ENCODE measurements around the gene MGP. TPM values are rescaled to one million over a fixed set of nuclear protein-coding genes. Genes with fewer than 3 reads are reported as not detected.

MGP gene
- total RNA-seq, 1 donor from 2014 or later: not detected

- peaks cover 2% of the 10 kb centered on the region for H3K9me3 Mint-ChIP-seq
- H3K27ac Mint-ChIP-seq: no peak overlapping the region
- no peaks in the 10 kb centered on the region for H3K4me1 Mint-ChIP-seq (ENCODE audit: low read depth)
- no peak overlapping the region for H3K4me3 Mint-ChIP-seq
- intact Hi-C loops (cut with micrococcal nuclease): no loop called here
- no peaks in the 10 kb centered on the region for H3K27me3 Mint-ChIP-seq (ENCODE audit: insufficient read depth)
- H3K36me3 Mint-ChIP-seq (ENCODE audit: low read depth): peaks cover 1% of the 10 kb centered on the region
- DNase-seq (ENCODE audit: low spot score): no peak
Measured at GRCh38 chr12:14873440-14874185, 12.0 kb downstream of the MGP start.

- Mint-ChIP-seq H3K27me3 (ENCODE audit: insufficient read depth) (no peaks in the 10 kb centered on the region), H3K27ac (no peak overlapping the region), H3K4me3 (no peak overlapping the region), H3K4me1 (ENCODE audit: low read depth) (no peaks in the 10 kb centered on the region), H3K9me3 (peaks cover 4% of the 10 kb centered on the region), H3K36me3 (ENCODE audit: low read depth) (no peaks in the 10 kb centered on the region)
- intact Hi-C loops (cut with micrococcal nuclease): no loop called here
- no peak for DNase-seq (ENCODE audit: low spot score)
Measured at GRCh38 chr12:14871886-14872285, 13.8 kb downstream of the MGP start.

GRCh38 chr12:14871247-14871646 is 14.4 kb downstream of the MGP start:
- H3K27me3 Mint-ChIP-seq (ENCODE audit: insufficient read depth): no peaks in the 10 kb centered on the region
- no peak overlapping the region for H3K27ac Mint-ChIP-seq
- H3K9me3 Mint-ChIP-seq: peaks cover 4% of the 10 kb centered on the region
- H3K4me3 Mint-ChIP-seq: no peak overlapping the region
- no peaks in the 10 kb centered on the region for H3K4me1 Mint-ChIP-seq (ENCODE audit: low read depth)
- no peaks in the 10 kb centered on the region for H3K36me3 Mint-ChIP-seq (ENCODE audit: low read depth)
- intact Hi-C loops (cut with micrococcal nuclease): no loop called here
- no peak for DNase-seq (ENCODE audit: low spot score)

GRCh38 chr12:14868916-14869506 is 16.6 kb downstream of the MGP start:
- no peak overlapping the region for H3K27ac Mint-ChIP-seq
- H3K4me3 Mint-ChIP-seq: no peak overlapping the region
- H3K36me3 Mint-ChIP-seq (ENCODE audit: low read depth): no peaks in the 10 kb centered on the region
- intact Hi-C loops (cut with micrococcal nuclease): no loop called here
- H3K27me3 Mint-ChIP-seq (ENCODE audit: insufficient read depth): no peaks in the 10 kb centered on the region
- peaks cover 4% of the 10 kb centered on the region for H3K9me3 Mint-ChIP-seq
- DNase-seq (ENCODE audit: low spot score): no peak
- H3K4me1 Mint-ChIP-seq (ENCODE audit: low read depth): no peaks in the 10 kb centered on the region

GRCh38 chr12:14860490-14860889 is 25.2 kb downstream of the MGP start:
- Mint-ChIP-seq H3K36me3 (ENCODE audit: low read depth) (no peaks in the 10 kb centered on the region), H3K4me3 (no peak overlapping the region), H3K27me3 (ENCODE audit: insufficient read depth) (no peaks in the 10 kb centered on the region), H3K9me3 (peaks cover 24% of the 10 kb centered on the region), H3K4me1 (ENCODE audit: low read depth) (no peaks in the 10 kb centered on the region), H3K27ac (no peak overlapping the region)
- intact Hi-C loops (cut with micrococcal nuclease): no loop called here
- DNase-seq (ENCODE audit: low spot score): no peak

GRCh38 chr12:14858513-14858912 is 27.1 kb downstream of the MGP start:
- no peak for DNase-seq (ENCODE audit: low spot score)
- no peaks in the 10 kb centered on the region for H3K4me1 Mint-ChIP-seq (ENCODE audit: low read depth)
- intact Hi-C loops (cut with micrococcal nuclease): no loop called here
- H3K27ac Mint-ChIP-seq: no peak overlapping the region
- H3K4me3 Mint-ChIP-seq: no peak overlapping the region
- peaks cover 24% of the 10 kb centered on the region for H3K9me3 Mint-ChIP-seq
- no peaks in the 10 kb centered on the region for H3K27me3 Mint-ChIP-seq (ENCODE audit: insufficient read depth)
- H3K36me3 Mint-ChIP-seq (ENCODE audit: low read depth): no peaks in the 10 kb centered on the region

- no peak for DNase-seq (ENCODE audit: low spot score)
- Mint-ChIP-seq H3K4me3 (no peak overlapping the region), H3K27me3 (ENCODE audit: insufficient read depth) (no peaks in the 10 kb centered on the region), H3K36me3 (ENCODE audit: low read depth) (no peaks in the 10 kb centered on the region), H3K4me1 (ENCODE audit: low read depth) (no peaks in the 10 kb centered on the region), H3K27ac (no peak overlapping the region), H3K9me3 (peaks cover 8% of the 10 kb centered on the region)
- intact Hi-C loops (cut with micrococcal nuclease): no loop called here
Measured at GRCh38 chr12:14854586-14855183, 31.0 kb downstream of the MGP start.

GRCh38 chr12:14853961-14854360 is 31.7 kb downstream of the MGP start:
- intact Hi-C loops (cut with micrococcal nuclease): no loop called here
- no peak overlapping the region for H3K27ac Mint-ChIP-seq

GRCh38 chr12:14852880-14853279 is 32.8 kb downstream of the MGP start:
- no peak overlapping the region for H3K4me3 Mint-ChIP-seq
- intact Hi-C loops (cut with micrococcal nuclease): no loop called here
- no peaks in the 10 kb centered on the region for H3K9me3 Mint-ChIP-seq
- no peaks in the 10 kb centered on the region for H3K27me3 Mint-ChIP-seq (ENCODE audit: insufficient read depth)
- H3K4me1 Mint-ChIP-seq (ENCODE audit: low read depth): no peaks in the 10 kb centered on the region
- no peak for DNase-seq (ENCODE audit: low spot score)
- no peak overlapping the region for H3K27ac Mint-ChIP-seq
- no peaks in the 10 kb centered on the region for H3K36me3 Mint-ChIP-seq (ENCODE audit: low read depth)

More at GRCh38 chr12:14853961-14854360, 31.7 kb downstream of the MGP start:
- H3K4me3 Mint-ChIP-seq: no peak overlapping the region
- DNase-seq (ENCODE audit: low spot score): no peak
- H3K27me3 Mint-ChIP-seq (ENCODE audit: insufficient read depth): no peaks in the 10 kb centered on the region
- peaks cover 4% of the 10 kb centered on the region for H3K9me3 Mint-ChIP-seq
- H3K4me1 Mint-ChIP-seq (ENCODE audit: low read depth): no peaks in the 10 kb centered on the region
- no peaks in the 10 kb centered on the region for H3K36me3 Mint-ChIP-seq (ENCODE audit: low read depth)

GRCh38 chr12:14850929-14851663 is 34.6 kb downstream of the MGP start:
- H3K27me3 Mint-ChIP-seq (ENCODE audit: insufficient read depth): no peaks in the 10 kb centered on the region
- intact Hi-C loops (cut with micrococcal nuclease): no loop called here
- no peaks in the 10 kb centered on the region for H3K9me3 Mint-ChIP-seq
- DNase-seq (ENCODE audit: low spot score): no peak
- H3K27ac Mint-ChIP-seq: no peak overlapping the region
- no peaks in the 10 kb centered on the region for H3K36me3 Mint-ChIP-seq (ENCODE audit: low read depth)
- H3K4me3 Mint-ChIP-seq: no peak overlapping the region
- H3K4me1 Mint-ChIP-seq (ENCODE audit: low read depth): no peaks in the 10 kb centered on the region

- Mint-ChIP-seq H3K27ac (no peak overlapping the region), H3K9me3 (no peaks in the 10 kb centered on the region), H3K4me3 (no peak overlapping the region), H3K4me1 (ENCODE audit: low read depth) (peaks cover 5% of the 10 kb centered on the region), H3K36me3 (ENCODE audit: low read depth) (no peaks in the 10 kb centered on the region), H3K27me3 (ENCODE audit: insufficient read depth) (no peaks in the 10 kb centered on the region)
- intact Hi-C loops (cut with micrococcal nuclease): loop anchor here (5.0 kb wide), 1 partner anchor 88 kb away; the partner anchor contains the start of gene ERP27
- no peak for DNase-seq (ENCODE audit: low spot score)
Measured at GRCh38 chr12:14849661-14850060, 36.0 kb downstream of the MGP start.

GRCh38 chr12:14846876-14847580 is 38.6 kb downstream of the MGP start:
- peaks cover 2% of the 10 kb centered on the region for H3K27me3 Mint-ChIP-seq (ENCODE audit: insufficient read depth)
- intact Hi-C loops (cut with micrococcal nuclease): loop anchor here (5.0 kb wide), 1 partner anchor 90 kb away; the partner anchor contains the start of gene ERP27
- H3K4me1 Mint-ChIP-seq (ENCODE audit: low read depth): peaks cover 5% of the 10 kb centered on the region
- no peaks in the 10 kb centered on the region for H3K9me3 Mint-ChIP-seq
- no peak for DNase-seq (ENCODE audit: low spot score)
- H3K4me3 Mint-ChIP-seq: no peak overlapping the region
- H3K36me3 Mint-ChIP-seq (ENCODE audit: low read depth): no peaks in the 10 kb centered on the region
- H3K27ac Mint-ChIP-seq: no peak overlapping the region
